ENCODE measurements around the gene EML5. TPM values are rescaled to one million over a fixed set of nuclear protein-coding genes. Genes with fewer than 3 reads are reported as not detected.

Gene EML5
- total and polyA plus RNA-seq, 2 donors (not counting 1 experiment from before 2014, with no cell fraction given), result 0.10 to 0.66 TPM

GRCh38 chr14:88611878-88612277 lies 180.9 kb downstream of the EML5 start:
- H3K4me1 ChIP-seq (ENCODE audit: control insufficient read depth, extremely low read depth, insufficient read depth, low read length), result peaks cover 14% of the 10 kb centered on the region
- no peaks in the 10 kb centered on the region for H3K27me3 ChIP-seq (ENCODE audit: control insufficient read depth, insufficient read depth, low read length)
- H3K4me3 ChIP-seq (replicated peaks in 1 of 4; ENCODE audit: control extremely low read depth in 1 of 4, insufficient read depth in 1 of 4, low read depth in 3 of 4, low read length in 4 of 4), result no peak overlapping the region
- peaks cover 11% of the 10 kb centered on the region for H3K36me3 ChIP-seq (ENCODE audit: control insufficient read depth, insufficient read depth, low read length)
- H3K9me3 ChIP-seq (ENCODE audit: control insufficient read depth, insufficient read depth, low read depth, low read length), result no peaks in the 10 kb centered on the region
- TF ChIP-seq EZH2 (IDR thresholded peaks at IDR 0.05; ENCODE audit: low read length, missing control alignments) (no peak), CTCF (conservative IDR thresholded peaks at IDR 0.05 in 1 of 2, IDR thresholded peaks at IDR 0.05 in 1 of 2; ENCODE audit: low read depth in 1 of 2, low read length in 2 of 2) (peak in 1 of 2 donors; percentile 19)
- H3K27ac ChIP-seq (ENCODE audit: insufficient read depth, low read length), result no peak overlapping the region
- H2AFZ ChIP-seq (ENCODE audit: low read length), result no peak overlapping the region
- H3K79me2 ChIP-seq (ENCODE audit: control insufficient read depth, insufficient read depth, low read length), result no peaks in the 10 kb centered on the region
- H3K9ac ChIP-seq (ENCODE audit: insufficient read depth, low read length), result no peak overlapping the region
- peak in 1 of 2 donors; percentile 30 for DNase-seq (ENCODE audit: low read depth in 2 of 2)
- H4K20me1 ChIP-seq (ENCODE audit: control insufficient read depth, extremely low read depth, insufficient read depth, low read length), result no peaks in the 10 kb centered on the region
- H3K4me2 ChIP-seq (ENCODE audit: extremely low read depth, insufficient read depth, low read length), result no peak overlapping the region

- H3K9me3 ChIP-seq (ENCODE audit: control insufficient read depth, insufficient read depth, low read depth, low read length), result no peaks in the 10 kb centered on the region
- no peak overlapping the region for H2AFZ ChIP-seq (ENCODE audit: low read length)
- no peak for DNase-seq (ENCODE audit: low read depth in 2 of 2)
- no peak overlapping the region for H3K4me2 ChIP-seq (ENCODE audit: extremely low read depth, insufficient read depth, low read length)
- no peak overlapping the region for H3K4me3 ChIP-seq (replicated peaks in 1 of 4; ENCODE audit: control extremely low read depth in 1 of 4, insufficient read depth in 1 of 4, low read depth in 3 of 4, low read length in 4 of 4)
- H3K9ac ChIP-seq (ENCODE audit: insufficient read depth, low read length), result no peak overlapping the region
- TF ChIP-seq EZH2 (IDR thresholded peaks at IDR 0.05; ENCODE audit: low read length, missing control alignments) (no peak), CTCF (conservative IDR thresholded peaks at IDR 0.05 in 1 of 2, IDR thresholded peaks at IDR 0.05 in 1 of 2; ENCODE audit: low read depth in 1 of 2, low read length in 2 of 2) (no peak)
- no peaks in the 10 kb centered on the region for H3K79me2 ChIP-seq (ENCODE audit: control insufficient read depth, insufficient read depth, low read length)
- H3K4me1 ChIP-seq (ENCODE audit: control insufficient read depth, extremely low read depth, insufficient read depth, low read length), result peaks cover 5% of the 10 kb centered on the region
- H4K20me1 ChIP-seq (ENCODE audit: control insufficient read depth, extremely low read depth, insufficient read depth, low read length), result no peaks in the 10 kb centered on the region
- H3K36me3 ChIP-seq (ENCODE audit: control insufficient read depth, insufficient read depth, low read length), result peaks cover 12% of the 10 kb centered on the region
- no peak overlapping the region for H3K27ac ChIP-seq (ENCODE audit: insufficient read depth, low read length)
- H3K27me3 ChIP-seq (ENCODE audit: control insufficient read depth, insufficient read depth, low read length), result no peaks in the 10 kb centered on the region
These were observed 184.9 kb downstream of the EML5 start for GRCh38 chr14:88607829-88608228.

GRCh38 chr14:88605594-88605993 lies 187.2 kb downstream of the EML5 start:
- Histone ChIP-seq H3K9me3 (ENCODE audit: control insufficient read depth, insufficient read depth, low read depth, low read length) (no peaks in the 10 kb centered on the region), H3K27ac (ENCODE audit: insufficient read depth, low read length) (no peak overlapping the region), H3K4me2 (ENCODE audit: extremely low read depth, insufficient read depth, low read length) (no peak overlapping the region), H4K20me1 (ENCODE audit: control insufficient read depth, extremely low read depth, insufficient read depth, low read length) (no peaks in the 10 kb centered on the region), H3K36me3 (ENCODE audit: control insufficient read depth, insufficient read depth, low read length) (peaks cover 12% of the 10 kb centered on the region), H3K27me3 (ENCODE audit: control insufficient read depth, insufficient read depth, low read length) (no peaks in the 10 kb centered on the region), H2AFZ (ENCODE audit: low read length) (no peak overlapping the region), H3K9ac (ENCODE audit: insufficient read depth, low read length) (no peak overlapping the region), H3K4me1 (ENCODE audit: control insufficient read depth, extremely low read depth, insufficient read depth, low read length) (no peaks in the 10 kb centered on the region), H3K4me3 (replicated peaks in 1 of 4; ENCODE audit: control extremely low read depth in 1 of 4, insufficient read depth in 1 of 4, low read depth in 3 of 4, low read length in 4 of 4) (no peak overlapping the region), H3K79me2 (ENCODE audit: control insufficient read depth, insufficient read depth, low read length) (no peaks in the 10 kb centered on the region)
- TF ChIP-seq EZH2 (IDR thresholded peaks at IDR 0.05; ENCODE audit: low read length, missing control alignments) (no peak), CTCF (conservative IDR thresholded peaks at IDR 0.05 in 1 of 2, IDR thresholded peaks at IDR 0.05 in 1 of 2; ENCODE audit: low read depth in 1 of 2, low read length in 2 of 2) (no peak)
- no peak for DNase-seq (ENCODE audit: low read depth in 2 of 2)
